GM11168 (cell line): ENCODE results near the gene CCDC102B.
"Not testable (repeated sequence)": the region's sequence is repeated elsewhere in the genome, so short reads cannot be mapped to it uniquely, and the experiment has no call there.

ENCODE experiments used
- in situ Hi-C: fragments of 300-500 bp; cut with MboI; formaldehyde crosslinking; loops from one replicate; pipeline ENCODE4 v1.12.0; 2022; ENCODE audit warnings: low sequenced_read_pairs; ENCODE audit not compliant: unreplicated experiment

The CCDC102B gene

GRCh38 chr18:68960355-68960754 is 162.5 kb downstream of the CCDC102B start:
- in situ Hi-C loops, result no loop called here

GRCh38 chr18:68962623-68963022 is 164.7 kb downstream of the CCDC102B start:
- in situ Hi-C loops, result no loop called here

GRCh38 chr18:68965817-68966216 is 167.9 kb downstream of the CCDC102B start:
- in situ Hi-C loops, result no loop called here

GRCh38 chr18:68969027-68969426 is 171.1 kb downstream of the CCDC102B start:
- in situ Hi-C loops, result no loop called here

- in situ Hi-C loops, result no loop called here
Measured at GRCh38 chr18:68972176-68972575, 174.3 kb downstream of the CCDC102B start.

- in situ Hi-C loops, result no loop called here
Measured at GRCh38 chr18:68979737-68980136, 181.9 kb downstream of the CCDC102B start.

- in situ Hi-C loops, result no loop called here
Measured at GRCh38 chr18:68983126-68983525, 185.2 kb downstream of the CCDC102B start.

- in situ Hi-C loops, result no loop called here
Measured at GRCh38 chr18:68984342-68984741, 186.5 kb downstream of the CCDC102B start.

- in situ Hi-C loops, result no loop called here
Measured at GRCh38 chr18:68985172-68985820, 187.4 kb downstream of the CCDC102B start.

GRCh38 chr18:68991286-68991685 is 193.4 kb downstream of the CCDC102B start:
- in situ Hi-C loops, result no loop called here

GRCh38 chr18:68992719-68993482 is 195.0 kb downstream of the CCDC102B start:
- in situ Hi-C loops, result no loop called here

GRCh38 chr18:68995675-68996074 is 197.8 kb downstream of the CCDC102B start:
- in situ Hi-C loops, result no loop called here

- in situ Hi-C loops, result no loop called here
Measured at GRCh38 chr18:68997845-68998244, 200.0 kb downstream of the CCDC102B start.

GRCh38 chr18:69000366-69000765 is 202.5 kb downstream of the CCDC102B start:
- in situ Hi-C loops, result no loop called here

GRCh38 chr18:69002233-69002632 is 204.4 kb downstream of the CCDC102B start:
- in situ Hi-C loops, result no loop called here

GRCh38 chr18:69006212-69006611 is 208.3 kb downstream of the CCDC102B start:
- in situ Hi-C loops, result not testable (repeated sequence)

- in situ Hi-C loops, result no loop called here
Measured at GRCh38 chr18:69008538-69008937, 210.7 kb downstream of the CCDC102B start.

- in situ Hi-C loops, result no loop called here
Measured at GRCh38 chr18:69021211-69021805, 223.4 kb downstream of the CCDC102B start.

- in situ Hi-C loops, result no loop called here
Measured at GRCh38 chr18:69022426-69022825, 224.5 kb downstream of the CCDC102B start.

- in situ Hi-C loops, result no loop called here
Measured at GRCh38 chr18:69031571-69031970, 233.7 kb downstream of the CCDC102B start.

- in situ Hi-C loops, result no loop called here
Measured at GRCh38 chr18:69032009-69032408, 234.1 kb downstream of the CCDC102B start.
